SK-N-SH treated with all-trans-retinoic acid at 6 μM for 48 hours (cell line): ENCODE results near the gene ALKBH5.
A peak's percentile ranks its signal among the peaks of the same experiment; 100 is the strongest.

Experiments
- ATAC-seq: fragments of 200-7000 bp; cut with Tn5 transposase; 3 replicates; pipeline ENCODE4 v1.9.1; 2020; ENCODE audit warnings: mild to moderate bottlenecking, moderate library complexity
- ARNTL ChIP-seq: fragments of 450-650 bp; formaldehyde crosslinking; IDR thresholded peaks from 2 replicates; pipeline ENCODE4 v1.5.0; 2020; ENCODE audit warnings: low read depth, mild to moderate bottlenecking, moderate library complexity, borderline replicate concordance
- BACH2 ChIP-seq: fragments of 250-450 bp; sonication (Bioruptor Pico); IDR thresholded peaks from 2 replicates; pipeline ENCODE4 v1.9.0; 2021; ENCODE audit warnings: mild to moderate bottlenecking, borderline replicate concordance
- CREB5 ChIP-seq: fragments of 250-450 bp; sonication (Bioruptor Pico); IDR thresholded peaks from 2 replicates; pipeline ENCODE4 v1.5.1; 2020; ENCODE audit warnings: low read depth, mild to moderate bottlenecking, moderate library complexity
- CSDC2 ChIP-seq: fragments of 250-450 bp; sonication (Bioruptor Pico); IDR thresholded peaks from 2 replicates; pipeline ENCODE4 v1.5.0; 2020; ENCODE audit warnings: mild to moderate bottlenecking, moderate library complexity
- CSRNP3 ChIP-seq: fragments of 250-450 bp; sonication (Bioruptor Pico); IDR thresholded peaks from 2 replicates; pipeline ENCODE4 v1.5.1; 2021; ENCODE audit warnings: mild to moderate bottlenecking, moderate library complexity
- ESRRG ChIP-seq: fragments of 250-450 bp; sonication (Bioruptor Pico); IDR thresholded peaks from 2 replicates; pipeline ENCODE4 v1.6.1; 2021; ENCODE audit warnings: mild to moderate bottlenecking
- GLIS3 ChIP-seq: fragments of 250-450 bp; sonication (Bioruptor Pico); IDR thresholded peaks from 2 replicates; pipeline ENCODE4 v1.5.0; 2020; ENCODE audit warnings: mild to moderate bottlenecking, moderate library complexity
- ISL1 ChIP-seq: fragments of 250-450 bp; sonication (Bioruptor Pico); IDR thresholded peaks from 2 replicates; pipeline ENCODE4 v2.1.2; 2022; ENCODE audit warnings: mild to moderate bottlenecking, moderate library complexity
- OSR1 ChIP-seq: fragments of 250-450 bp; sonication (Bioruptor Pico); IDR thresholded peaks from 2 replicates; pipeline ENCODE4 v1.8.0; 2022; ENCODE audit warnings: moderate library complexity, mild to moderate bottlenecking, inconsistent platforms
- PATZ1 ChIP-seq: fragments of 250-450 bp; sonication (Bioruptor Pico); IDR thresholded peaks from 2 replicates; pipeline ENCODE4 v1.8.0; 2020; ENCODE audit warnings: mild to moderate bottlenecking, moderate library complexity, borderline replicate concordance
- POU6F1 ChIP-seq: fragments of 250-450 bp; sonication (Bioruptor Pico); IDR thresholded peaks from 2 replicates; pipeline ENCODE4 v1.8.0; 2021; ENCODE audit warnings: low read depth, mild to moderate bottlenecking, moderate library complexity, borderline replicate concordance
- PPARA ChIP-seq: fragments of 250-450 bp; sonication (Bioruptor Pico); IDR thresholded peaks from 2 replicates; pipeline ENCODE4 v1.5.0; 2020; ENCODE audit warnings: mild to moderate bottlenecking, borderline replicate concordance
- RARB ChIP-seq: fragments of 250-450 bp; sonication (Bioruptor Pico); IDR thresholded peaks from 2 replicates; pipeline ENCODE4 v1.8.0; 2021; ENCODE audit warnings: mild to moderate bottlenecking, moderate library complexity
- SNAI2 ChIP-seq: fragments of 250-450 bp; sonication (Bioruptor Pico); IDR thresholded peaks from 2 replicates; pipeline ENCODE4 v1.5.0; 2020; ENCODE audit warnings: mild to moderate bottlenecking, moderate library complexity
- TCF4 ChIP-seq: fragments of 250-450 bp; sonication (Bioruptor Pico); IDR thresholded peaks from 2 replicates; pipeline ENCODE4 v1.8.0; 2021; ENCODE audit warnings: mild to moderate bottlenecking, moderate library complexity, borderline replicate concordance
- TOX ChIP-seq: fragments of 250-450 bp; sonication (Bioruptor Pico); IDR thresholded peaks from 2 replicates; pipeline ENCODE4 v1.8.0; 2021; ENCODE audit warnings: mild to moderate bottlenecking, moderate library complexity, borderline replicate concordance
- TSHZ2 ChIP-seq: fragments of 250-450 bp; sonication (Bioruptor Pico); IDR thresholded peaks from 2 replicates; pipeline ENCODE4 v1.5.0; 2020; ENCODE audit warnings: mild to moderate bottlenecking, moderate library complexity
- ZC3H10 ChIP-seq: fragments of 250-450 bp; sonication (Bioruptor Pico); IDR thresholded peaks from 2 replicates; pipeline ENCODE4 v1.5.1; 2021; ENCODE audit warnings: mild to moderate bottlenecking, moderate library complexity
- ZFP3 ChIP-seq: fragments of 250-450 bp; sonication (Bioruptor Pico); IDR thresholded peaks from 2 replicates; pipeline ENCODE4 v1.5.0; 2020; ENCODE audit warnings: mild to moderate bottlenecking, moderate library complexity
- ZFP30 ChIP-seq: fragments of 450-650 bp; formaldehyde crosslinking; IDR thresholded peaks from 2 replicates; pipeline ENCODE4 v1.5.0; 2022; ENCODE audit warnings: mild to moderate bottlenecking, moderate library complexity
- ZNF565 ChIP-seq: fragments of 450-650 bp; formaldehyde crosslinking; conservative IDR thresholded peaks from 2 replicates; pipeline ENCODE4 v1.5.0; 2020; ENCODE audit warnings: low read depth, mild to moderate bottlenecking, moderate library complexity
- ZNF70 ChIP-seq: fragments of 450-650 bp; formaldehyde crosslinking; IDR thresholded peaks from 2 replicates; pipeline ENCODE4 v1.5.0; 2020; ENCODE audit warnings: mild to moderate bottlenecking, moderate library complexity
- ZNF8 ChIP-seq: fragments of 450-650 bp; formaldehyde crosslinking; IDR thresholded peaks from 2 replicates; pipeline ENCODE4 v1.5.0; 2020; ENCODE audit warnings: mild to moderate bottlenecking, moderate library complexity

ALKBH5 gene

GRCh38 chr17:18138065-18138749 lies 45.4 kb upstream of the ALKBH5 start:
- no peak for ATAC-seq
- TF ChIP-seq TOX (CRISPR knock-in tag) (no peak), ZC3H10 (CRISPR knock-in tag) (no peak), ZNF8 (no peak), OSR1 (CRISPR knock-in tag) (no peak), TCF4 (CRISPR knock-in tag) (no peak), ISL1 (CRISPR knock-in tag) (no peak), ZNF70 (CRISPR knock-in tag) (no peak), GLIS3 (CRISPR knock-in tag) (no peak), CREB5 (CRISPR knock-in tag) (no peak), SNAI2 (no peak), ARNTL (CRISPR knock-in tag) (no peak)

- no peak for ATAC-seq
- TF ChIP-seq ESRRG (CRISPR knock-in tag): no peak
- no peak for TF ChIP-seq ZFP30
Observed at GRCh38 chr17:18139092-18139491, 44.5 kb upstream of the ALKBH5 start.

GRCh38 chr17:18139498-18139897 lies 44.1 kb upstream of the ALKBH5 start:
- no peak for ATAC-seq
- TF ChIP-seq ZNF565 (CRISPR knock-in tag): no peak
- TF ChIP-seq CREB5 (CRISPR knock-in tag): no peak
- no peak for TF ChIP-seq TOX (CRISPR knock-in tag)
- TF ChIP-seq CSRNP3: no peak
- no peak for TF ChIP-seq GLIS3 (CRISPR knock-in tag)
- TF ChIP-seq, all 23 proteins: peak for 0

- TF ChIP-seq ZFP3 (CRISPR knock-in tag): no peak
- TF ChIP-seq PPARA (CRISPR knock-in tag): no peak
- no peak for TF ChIP-seq PATZ1 (CRISPR knock-in tag)
- no peak for TF ChIP-seq CSRNP3
- no peak for TF ChIP-seq GLIS3 (CRISPR knock-in tag)
- TF ChIP-seq ZC3H10 (CRISPR knock-in tag): no peak
- no peak for TF ChIP-seq RARB (CRISPR knock-in tag)
- TF ChIP-seq ARNTL (CRISPR knock-in tag): no peak
- TF ChIP-seq POU6F1 (CRISPR knock-in tag): no peak
- no peak for TF ChIP-seq ZFP30
- TF ChIP-seq BACH2 (CRISPR knock-in tag): no peak
- TF ChIP-seq ZNF70 (CRISPR knock-in tag): no peak
- no peak for TF ChIP-seq TCF4 (CRISPR knock-in tag)
- TF ChIP-seq ZNF565 (CRISPR knock-in tag): no peak
- no peak for TF ChIP-seq ESRRG (CRISPR knock-in tag)
- no peak for TF ChIP-seq ISL1 (CRISPR knock-in tag)
- no peak for TF ChIP-seq ZNF8
- no peak for TF ChIP-seq OSR1 (CRISPR knock-in tag)
- no peak for TF ChIP-seq TSHZ2 (CRISPR knock-in tag)
- TF ChIP-seq CSDC2 (CRISPR knock-in tag): no peak
- peak; percentile 64 for ATAC-seq
Observed at GRCh38 chr17:18139949-18140348, 43.7 kb upstream of the ALKBH5 start.
